Measurements from ENCODE around the gene MARK1. TPM values are rescaled to one million over a fixed set of nuclear protein-coding genes. Genes with fewer than 3 reads are reported as not detected.

MARK1 gene
- total and polyA plus RNA-seq, 2 donors (not counting 1 experiment from before 2014, with no cell fraction given), result 0.52 to 3.8 TPM

GRCh38 chr1:220670365-220670764 lies 142.4 kb downstream of the MARK1 start:
- Mint-ChIP-seq H3K4me1 (no peaks in the 10 kb centered on the region), H3K9me3 (ENCODE audit: insufficient read depth) (peaks cover 3% of the 10 kb centered on the region), H3K4me3 (no peak overlapping the region), H3K27me3 (peaks cover 14% of the 10 kb centered on the region), H3K27ac (no peak overlapping the region)
- Histone ChIP-seq H3K9me3 (ENCODE audit: control extremely low read depth in 1 of 3, control insufficient read depth in 2 of 3, insufficient read depth in 1 of 3, low read length in 2 of 3) (peaks cover 0 to 11% (median 9%) of the 10 kb centered on the region in 3 donors), H3K4me3 (ENCODE audit: control extremely low read depth in 1 of 5, extremely low read depth in 1 of 5, insufficient read depth in 1 of 5, low read depth in 2 of 5, low read length in 4 of 5) (no peak overlapping the region), H3K36me3 (replicated peaks in 1 of 2; ENCODE audit: control extremely low read depth in 1 of 2, control insufficient read depth in 1 of 2, extremely low read depth in 1 of 2, insufficient read depth in 2 of 2, low read length in 1 of 2) (no peaks in the 10 kb centered on the region), H3K4me1 (ENCODE audit: control insufficient read depth in 2 of 2, insufficient read depth in 2 of 2, low read length in 2 of 2) (no peaks in the 10 kb centered on the region), H2AFZ (ENCODE audit: insufficient read depth, low read depth, low read length, poor library complexity, severe bottlenecking) (no peak overlapping the region), H3K9ac (ENCODE audit: low read length) (no peak overlapping the region), H4K20me1 (ENCODE audit: control insufficient read depth, insufficient read depth, low read length, poor library complexity, severe bottlenecking) (no peaks in the 10 kb centered on the region), H3K27me3 (replicated peaks in 1 of 4; ENCODE audit: control extremely low read depth in 1 of 4, control insufficient read depth in 3 of 4, insufficient read depth in 4 of 4, low read length in 3 of 4) (no peaks in the 10 kb centered on the region), H3K27ac (ENCODE audit: low read length in 2 of 2) (no peak overlapping the region), H3K4me2 (replicated peaks; ENCODE audit: low read depth, low read length, poor library complexity, severe bottlenecking) (no peak overlapping the region), H3K79me2 (ENCODE audit: control insufficient read depth, insufficient read depth, low read length) (no peaks in the 10 kb centered on the region)
- DNase-seq (no peak), ATAC-seq (ENCODE audit: low read depth) (no peak)
- ChIA-PET POLR2A (no interaction called here), CTCF (interaction anchor here (1.2 kb wide), 1 partner anchor 11 kb away, joined by 3 read pairs; no protein-coding TSS in a partner anchor)
- TF ChIP-seq EZH2 (IDR thresholded peaks at IDR 0.05; ENCODE audit: borderline replicate concordance, insufficient read depth, low read depth, low read length, poor library complexity, severe bottlenecking) (no peak), CTCF (IDR thresholded peaks at IDR 0.05) (no peak)
- intact Hi-C loops (cut with micrococcal nuclease), result no loop called here

- Histone ChIP-seq H3K36me3 (replicated peaks in 1 of 2; ENCODE audit: control extremely low read depth in 1 of 2, control insufficient read depth in 1 of 2, extremely low read depth in 1 of 2, insufficient read depth in 2 of 2, low read length in 1 of 2) (no peaks in the 10 kb centered on the region), H3K4me3 (ENCODE audit: control extremely low read depth in 1 of 5, extremely low read depth in 1 of 5, insufficient read depth in 1 of 5, low read depth in 2 of 5, low read length in 4 of 5) (no peak overlapping the region), H3K27ac (ENCODE audit: low read length in 2 of 2) (no peak overlapping the region), H2AFZ (ENCODE audit: insufficient read depth, low read depth, low read length, poor library complexity, severe bottlenecking) (no peak overlapping the region), H4K20me1 (ENCODE audit: control insufficient read depth, insufficient read depth, low read length, poor library complexity, severe bottlenecking) (no peaks in the 10 kb centered on the region), H3K27me3 (replicated peaks in 1 of 4; ENCODE audit: control extremely low read depth in 1 of 4, control insufficient read depth in 3 of 4, insufficient read depth in 4 of 4, low read length in 3 of 4) (no peaks in the 10 kb centered on the region), H3K4me2 (replicated peaks; ENCODE audit: low read depth, low read length, poor library complexity, severe bottlenecking) (no peak overlapping the region), H3K9ac (ENCODE audit: low read length) (no peak overlapping the region), H3K79me2 (ENCODE audit: control insufficient read depth, insufficient read depth, low read length) (no peaks in the 10 kb centered on the region), H3K4me1 (ENCODE audit: control insufficient read depth in 2 of 2, insufficient read depth in 2 of 2, low read length in 2 of 2) (no peaks in the 10 kb centered on the region), H3K9me3 (ENCODE audit: control extremely low read depth in 1 of 3, control insufficient read depth in 2 of 3, insufficient read depth in 1 of 3, low read length in 2 of 3) (peaks cover 0 to 11% (median 9%) of the 10 kb centered on the region in 3 donors)
- ChIA-PET POLR2A (no interaction called here), CTCF (interaction anchor here (1.6 kb wide), 1 partner anchor 59 kb away, joined by 7 read pairs; no protein-coding TSS in a partner anchor)
- ATAC-seq (ENCODE audit: low read depth) (no peak), DNase-seq (no peak)
- TF ChIP-seq CTCF (IDR thresholded peaks at IDR 0.05) (no peak), EZH2 (IDR thresholded peaks at IDR 0.05; ENCODE audit: borderline replicate concordance, insufficient read depth, low read depth, low read length, poor library complexity, severe bottlenecking) (no peak)
- 80% methylated on average over 1 of the region's 1 CpG for WGBS (ENCODE audit: insufficient coverage)
- intact Hi-C loops (cut with micrococcal nuclease), result no loop called here
- Mint-ChIP-seq H3K9me3 (ENCODE audit: insufficient read depth) (peaks cover 3% of the 10 kb centered on the region), H3K4me1 (no peaks in the 10 kb centered on the region), H3K27me3 (peaks cover 8% of the 10 kb centered on the region), H3K27ac (no peak overlapping the region), H3K4me3 (no peak overlapping the region)
These were observed 146.0 kb downstream of the MARK1 start for GRCh38 chr1:220673921-220674320.

Measured in B cell (primary cell).